Astrocyte of the hippocampus (primary cell): Measurements from ENCODE around the gene FOXJ3.
A peak's percentile ranks its signal among the peaks of the same experiment; 100 is the strongest.

ENCODE experiments used
- DNase-seq: peaks from one replicate; pipeline ENCODE4 v3.0.0; 2011; ENCODE audit warnings: low read depth, low spot score

FOXJ3 gene

DNA sequence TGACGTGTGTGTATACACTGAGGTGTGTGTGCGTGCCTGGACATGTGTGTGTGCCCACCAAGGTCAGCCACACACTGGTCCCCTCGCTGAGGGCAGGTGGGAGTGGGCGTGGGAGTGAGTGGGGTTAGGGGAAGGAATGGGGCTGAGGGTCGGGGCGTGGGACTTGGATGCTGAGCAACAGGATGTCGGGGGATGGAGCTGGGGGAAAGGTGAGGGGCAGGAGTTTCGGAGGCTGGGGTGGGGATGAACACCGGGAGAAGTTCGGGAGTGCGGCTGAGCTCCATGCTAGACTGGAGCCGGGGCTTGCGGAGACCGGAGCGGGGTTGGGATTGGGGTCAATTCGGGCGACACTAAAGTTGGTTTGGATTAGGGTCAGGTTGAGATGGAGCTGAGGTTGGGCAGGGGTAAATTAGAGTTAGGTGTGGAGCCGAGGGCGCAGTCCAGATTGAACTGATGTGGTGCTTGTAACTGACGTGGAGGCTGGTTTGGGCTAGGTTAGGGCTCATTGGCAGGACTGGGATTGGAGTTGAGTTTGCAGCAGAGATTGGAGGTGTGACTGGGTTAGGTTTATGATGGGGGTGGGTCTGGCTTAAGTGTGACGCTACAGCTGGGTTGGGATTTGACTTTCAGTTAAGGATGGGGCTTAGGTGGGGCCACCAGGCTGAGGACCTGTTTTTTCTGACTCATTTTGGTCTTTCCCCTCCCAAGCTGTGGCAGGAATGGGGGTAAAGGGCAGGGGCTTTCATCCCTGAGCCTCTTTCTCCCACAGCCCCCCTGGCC lies 167.2 kb downstream of the FOXJ3 start:
- DNase-seq = no peak

DNA sequence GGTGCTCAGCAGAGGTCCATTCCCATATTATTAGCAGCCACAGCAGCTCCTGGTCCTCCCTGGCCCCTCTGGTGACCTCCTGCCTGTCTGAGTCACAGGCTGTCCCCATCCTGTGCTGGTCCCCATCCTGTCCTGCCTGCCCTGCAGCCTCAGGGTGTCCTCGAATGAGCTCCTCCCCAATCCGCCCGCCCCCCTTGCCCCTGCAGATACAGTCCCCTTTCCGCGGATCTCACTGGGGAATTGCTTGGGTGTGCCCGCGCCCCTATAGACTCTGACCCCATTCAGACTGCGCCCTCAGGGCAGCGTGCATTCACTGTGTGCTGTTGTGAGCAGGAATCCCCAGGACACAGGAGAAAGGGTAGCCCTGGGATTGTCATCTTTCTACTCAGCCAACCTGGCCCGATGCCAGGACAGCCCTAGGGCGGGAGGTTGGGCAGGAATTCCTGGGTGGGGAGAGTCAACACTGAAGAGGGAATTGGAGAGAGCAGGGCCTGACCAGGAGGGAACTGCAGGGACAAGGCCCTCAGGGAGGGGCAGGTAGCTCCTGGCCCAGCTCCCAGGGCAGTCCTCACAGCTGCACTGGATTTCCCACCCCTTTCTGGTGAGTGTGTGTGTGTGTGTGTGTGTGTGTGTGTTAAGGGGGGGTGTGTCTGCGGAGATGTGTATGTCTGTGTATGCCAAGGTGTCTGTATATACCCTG lies 169.4 kb downstream of the FOXJ3 start:
- peak; percentile 88 for DNase-seq

DNA sequence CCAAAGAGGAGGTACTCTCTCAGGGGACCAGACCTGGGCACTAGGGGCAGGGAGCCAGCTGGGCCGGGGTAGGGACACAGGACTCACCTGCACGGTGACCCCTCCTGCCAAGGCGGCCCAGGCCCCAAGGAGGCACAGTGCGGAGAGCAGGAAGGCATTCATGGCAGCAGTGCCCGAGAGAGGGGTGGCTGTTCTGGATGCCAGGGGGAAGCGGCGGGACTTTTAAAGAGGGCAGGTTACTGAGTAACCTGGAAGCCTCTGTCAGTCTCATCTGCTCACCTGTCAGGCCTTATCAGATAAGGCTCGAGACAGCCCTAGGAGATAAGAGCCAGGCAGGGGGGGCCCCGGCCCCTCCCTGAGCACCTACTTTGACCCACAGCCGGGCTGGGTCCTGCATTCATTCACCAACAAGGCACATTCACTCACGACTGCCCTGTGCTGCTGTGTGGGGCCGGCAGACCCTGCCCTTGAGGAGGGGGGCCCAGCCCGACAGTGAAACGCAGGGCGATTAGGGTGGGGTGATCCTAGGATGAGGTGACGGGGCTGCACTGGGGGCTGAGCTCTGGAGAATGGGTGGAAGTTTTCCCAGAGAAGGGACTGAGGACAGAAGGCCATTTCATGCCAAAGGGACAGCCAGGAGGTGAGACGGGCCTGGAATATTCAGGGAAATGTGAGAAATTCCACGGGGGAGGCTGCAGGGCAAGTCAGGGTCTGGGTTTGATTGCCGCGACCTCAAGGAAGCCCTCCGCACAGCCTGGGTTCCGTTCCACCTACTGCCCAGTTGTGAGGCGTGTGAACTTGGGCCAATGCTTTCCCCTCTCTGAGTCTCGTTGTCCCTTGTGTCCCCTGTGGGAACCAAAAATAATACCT lies 170.2 kb downstream of the FOXJ3 start, which contains the start of gene GUCA2A:
GUCA2A (minus strand) TSS at position 195 of the 870 bp plus-strand sequence; CDS start at position 162, 33 bp downstream.
- DNase-seq = no peak

DNA sequence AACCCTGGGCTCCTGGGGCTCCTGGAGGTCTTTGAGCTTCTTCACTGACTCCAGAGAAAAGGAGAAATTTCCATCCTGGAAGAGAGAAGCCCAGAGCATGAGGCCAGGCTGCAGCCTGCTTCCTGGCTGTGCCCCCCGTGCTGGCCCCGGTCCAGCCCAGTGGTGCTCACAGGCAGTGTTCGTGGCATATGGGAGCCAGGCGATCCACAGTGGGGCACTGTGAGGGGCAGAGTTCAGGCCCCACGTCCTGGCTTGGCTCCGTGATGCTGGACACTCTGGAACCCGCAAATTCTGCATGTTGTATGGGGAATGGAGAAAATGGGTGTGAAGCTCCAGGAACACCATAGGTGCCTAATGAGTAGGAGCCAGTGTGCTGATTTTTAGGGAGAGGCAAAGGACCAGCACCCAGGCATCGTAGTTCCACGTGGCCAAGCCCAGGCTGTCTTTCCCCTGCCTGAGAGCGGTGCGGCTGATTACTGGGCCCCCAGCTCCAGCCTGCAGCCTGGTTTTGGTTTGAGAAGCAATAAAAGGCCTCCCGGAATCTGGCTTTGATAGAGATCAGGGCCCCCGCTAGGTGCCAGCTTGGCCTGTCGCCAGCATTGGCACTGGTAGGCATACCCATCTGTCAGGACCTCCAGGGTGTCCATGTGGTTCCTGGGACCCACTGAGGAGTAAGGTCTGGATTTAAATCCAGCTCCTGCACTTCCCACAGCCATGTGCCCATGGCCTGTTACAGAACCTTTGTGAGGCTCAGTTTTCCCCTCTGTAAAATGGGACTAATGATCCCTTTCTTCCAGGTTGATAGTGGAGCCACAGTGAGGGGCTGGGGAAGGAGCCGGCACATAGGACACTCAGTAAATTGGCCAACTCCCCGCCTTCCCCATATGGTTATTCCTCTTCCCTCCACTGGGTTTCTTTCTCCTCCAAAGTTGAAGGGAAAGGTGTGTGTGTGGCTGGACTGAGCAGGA lies 171.2 kb downstream of the FOXJ3 start:
- DNase-seq = no peak

DNA sequence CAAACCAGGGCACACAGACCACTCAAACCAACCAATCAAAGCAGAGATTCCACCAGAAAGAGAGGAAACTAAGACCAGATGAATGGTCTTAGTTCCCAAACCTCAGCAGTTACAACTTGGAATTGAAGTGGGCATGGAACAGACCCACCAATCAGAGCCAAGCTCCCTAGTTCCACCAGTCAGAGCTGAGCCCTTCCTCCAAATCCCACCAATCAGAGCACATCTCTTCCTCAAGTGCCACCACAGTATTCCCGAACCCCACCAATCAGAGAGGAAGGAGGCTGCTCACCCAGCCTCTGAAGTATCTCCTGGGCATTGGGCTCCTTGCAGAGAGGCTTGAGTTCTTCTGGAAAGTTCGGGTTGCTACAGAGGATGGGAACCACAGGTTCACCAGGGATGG lies 171.9 kb downstream of the FOXJ3 start:
- no peak for DNase-seq

DNA sequence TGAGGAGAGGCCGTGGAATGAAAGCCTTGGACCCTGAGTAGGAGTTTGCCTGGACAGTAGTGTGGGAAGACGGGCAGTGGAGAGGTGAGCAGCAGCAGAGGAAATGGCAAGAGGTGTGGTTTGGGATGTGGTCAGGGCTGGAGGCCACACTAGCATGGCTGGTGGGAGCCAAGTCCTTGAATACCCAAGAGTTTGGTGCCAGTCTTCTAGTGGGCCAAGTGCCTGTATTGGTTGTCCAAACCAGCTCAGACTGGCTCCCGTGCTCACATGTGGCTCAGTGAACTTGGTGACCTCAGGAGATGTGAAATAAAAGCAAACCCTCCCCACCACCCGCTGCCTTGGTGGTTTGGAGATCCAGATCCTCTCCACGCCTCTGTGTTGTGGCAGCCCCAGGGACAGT lies 172.9 kb downstream of the FOXJ3 start:
- DNase-seq = no peak

DNA sequence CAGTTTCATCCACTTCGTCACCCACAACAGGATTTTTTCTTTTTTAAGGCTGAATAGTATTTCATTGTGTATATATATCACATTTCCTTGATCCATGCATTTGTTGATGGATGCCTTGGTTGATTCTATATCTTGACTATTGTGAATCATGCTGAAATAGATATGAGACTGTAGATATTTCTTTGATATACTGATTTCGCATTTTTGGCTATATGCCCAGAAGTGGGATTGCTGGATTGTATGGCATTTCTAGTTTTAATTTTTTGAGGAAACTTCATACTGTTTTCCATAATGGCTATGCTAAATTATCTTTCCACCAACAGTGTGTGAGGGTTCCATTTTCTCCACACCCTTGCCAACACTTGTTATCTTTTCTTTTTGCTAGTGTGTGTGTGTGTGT lies 176.8 kb downstream of the FOXJ3 start:
- DNase-seq = no peak

DNA sequence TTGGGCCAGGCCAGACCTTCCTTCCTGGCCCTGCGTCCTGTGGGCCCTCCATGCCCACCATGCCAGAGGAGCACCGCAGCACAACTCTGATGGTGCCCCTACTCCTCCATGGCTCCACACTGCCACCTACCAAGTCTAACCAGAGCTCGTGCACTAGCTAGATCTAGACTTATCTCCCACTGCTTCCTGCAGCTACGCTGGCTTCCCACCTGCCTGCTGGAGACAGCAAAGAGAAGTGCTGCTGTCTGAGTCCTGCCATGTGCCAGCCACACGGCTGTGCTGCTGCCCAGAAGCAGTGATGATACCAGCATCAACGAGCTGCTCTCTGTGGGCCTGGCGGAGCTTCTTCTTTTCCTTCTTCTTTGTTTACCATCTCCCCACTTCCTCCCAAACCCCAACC lies 177.4 kb downstream of the FOXJ3 start:
- DNase-seq = no peak

DNA sequence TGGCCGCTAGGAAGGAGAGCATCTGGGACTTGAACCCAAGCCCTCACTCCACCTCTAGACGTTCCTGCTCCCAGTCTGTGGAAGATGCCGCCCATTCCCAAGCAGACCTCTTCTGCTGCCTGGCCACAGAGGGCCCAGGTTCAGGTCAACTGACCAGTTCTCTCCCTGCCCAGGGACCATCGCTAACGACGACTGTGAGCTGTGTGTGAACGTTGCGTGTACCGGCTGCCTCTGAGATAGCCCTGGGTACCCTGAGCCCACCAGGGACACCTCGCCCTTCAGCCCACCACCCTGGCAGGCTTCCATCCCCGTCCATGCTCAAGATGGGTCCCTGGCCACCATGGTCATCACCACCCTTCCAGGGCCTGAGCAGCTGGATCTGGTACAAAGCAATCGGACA lies 179.7 kb downstream of the FOXJ3 start:
- no peak for DNase-seq

DNA sequence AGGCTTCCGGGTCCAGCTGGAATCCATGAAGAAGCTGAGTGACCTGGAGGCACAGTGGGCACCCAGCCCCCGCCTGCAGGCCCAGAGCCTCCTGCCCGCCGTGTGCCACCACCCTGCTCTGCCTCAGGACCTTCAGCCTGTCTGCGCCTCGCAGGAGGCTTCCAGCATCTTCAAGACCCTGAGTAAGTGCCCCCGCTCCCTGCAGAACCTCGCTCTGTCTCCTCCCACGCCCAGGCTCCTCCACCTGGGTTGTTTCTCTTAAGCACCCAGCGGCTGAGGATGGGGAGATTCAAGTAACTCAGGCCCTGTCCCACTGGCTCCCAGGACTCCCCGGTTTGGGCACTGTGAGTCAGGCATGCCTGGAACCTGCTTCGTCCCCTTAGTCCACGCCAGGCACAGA lies 180.3 kb downstream of the FOXJ3 start:
- DNase-seq = no peak

DNA sequence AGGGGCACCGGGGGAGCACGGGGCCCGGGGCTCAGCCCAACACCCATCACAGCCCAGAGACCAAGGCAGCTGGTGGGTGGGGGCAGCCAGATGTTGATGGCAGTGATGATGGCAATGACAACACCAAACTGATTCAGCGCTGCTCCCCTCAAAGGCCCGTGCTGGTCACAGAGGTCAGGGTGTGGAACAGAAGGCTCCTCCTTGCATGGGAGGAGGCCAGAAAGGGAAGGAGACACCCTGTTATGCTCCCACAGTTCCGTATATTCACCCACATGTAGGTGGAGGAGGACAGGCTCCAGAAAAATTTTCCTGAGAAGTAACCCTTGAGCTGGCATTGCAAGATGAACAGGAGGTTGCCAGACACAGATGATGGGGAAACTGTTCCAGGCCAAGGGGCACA lies 181.4 kb downstream of the FOXJ3 start:
- DNase-seq = no peak

DNA sequence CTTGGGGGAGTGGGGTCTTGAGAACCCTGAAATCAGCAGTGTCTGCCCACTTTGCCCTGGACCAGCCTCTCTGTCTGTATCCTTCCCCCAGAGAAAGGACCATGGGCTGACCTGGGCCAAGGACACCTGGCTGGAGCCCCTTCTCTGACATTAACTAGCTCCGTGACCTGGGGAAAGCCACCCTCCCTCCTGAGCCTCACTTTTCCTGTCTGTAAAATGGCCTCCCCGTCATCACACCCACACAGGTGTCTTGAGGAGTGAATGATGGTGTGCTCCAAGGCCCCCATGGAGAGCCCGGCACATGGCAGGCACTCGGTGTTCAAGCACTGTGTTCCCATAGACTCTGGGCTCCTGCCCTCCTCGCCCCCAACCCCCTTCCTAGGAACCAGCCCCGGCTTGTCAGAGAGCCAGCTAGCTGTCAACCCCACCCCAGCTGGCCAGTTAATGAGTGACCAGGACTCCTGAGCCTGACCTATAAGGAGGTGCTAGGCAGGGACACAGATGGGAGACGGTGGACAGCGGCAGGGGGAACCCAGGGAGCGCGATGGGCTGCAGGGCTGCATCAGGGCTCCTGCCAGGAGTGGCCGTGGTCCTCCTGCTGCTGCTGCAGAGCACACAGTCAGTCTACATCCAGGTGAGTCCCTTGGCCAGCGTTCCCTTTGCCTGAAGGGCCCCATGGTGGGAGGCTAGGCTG lies 182.0 kb downstream of the FOXJ3 start, which contains the start of gene GUCA2B:
GUCA2B (plus strand) TSS at position 504 of the 694 bp plus-strand sequence; CDS start at position 545, 41 bp downstream.
- DNase-seq = no peak

DNA sequence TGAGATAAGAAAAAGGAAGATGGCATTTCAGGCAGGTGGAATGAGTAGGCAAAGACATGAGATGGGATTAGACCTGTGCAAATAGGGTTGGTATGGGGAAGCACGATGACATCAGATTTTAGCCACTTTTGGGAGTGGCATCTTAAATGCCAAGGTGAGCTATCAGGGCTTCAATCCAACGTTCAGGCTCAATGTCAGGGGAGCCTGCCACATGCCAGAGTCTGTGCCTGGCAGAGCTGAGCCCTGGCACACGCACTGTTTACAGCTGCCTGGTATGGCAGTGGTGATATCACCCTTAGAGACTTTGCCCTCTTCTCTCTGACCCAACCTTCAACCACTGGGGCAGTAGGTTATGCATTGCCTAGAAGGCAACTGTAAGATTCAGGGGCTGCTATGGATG lies 182.9 kb downstream of the FOXJ3 start:
- no peak for DNase-seq

DNA sequence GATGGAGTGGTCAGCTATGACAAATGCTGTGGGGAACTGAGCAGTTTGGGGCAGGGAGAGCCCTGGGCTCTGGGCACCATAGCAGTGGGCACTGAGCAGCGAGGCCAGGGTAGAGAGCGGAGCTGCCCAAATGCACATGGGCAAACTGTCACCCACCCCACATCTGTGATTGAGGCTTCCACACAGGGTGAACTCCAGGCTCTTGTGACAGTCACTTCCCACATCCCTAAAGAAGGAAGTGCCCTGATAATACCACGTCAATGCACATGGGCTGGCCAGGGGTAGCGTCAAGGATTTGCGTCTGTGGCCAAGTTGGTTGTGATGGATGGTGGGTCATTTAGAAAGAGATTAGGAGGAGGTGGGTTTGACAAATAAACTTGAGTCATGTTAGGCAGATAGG lies 184.4 kb downstream of the FOXJ3 start:
- no peak for DNase-seq

DNA sequence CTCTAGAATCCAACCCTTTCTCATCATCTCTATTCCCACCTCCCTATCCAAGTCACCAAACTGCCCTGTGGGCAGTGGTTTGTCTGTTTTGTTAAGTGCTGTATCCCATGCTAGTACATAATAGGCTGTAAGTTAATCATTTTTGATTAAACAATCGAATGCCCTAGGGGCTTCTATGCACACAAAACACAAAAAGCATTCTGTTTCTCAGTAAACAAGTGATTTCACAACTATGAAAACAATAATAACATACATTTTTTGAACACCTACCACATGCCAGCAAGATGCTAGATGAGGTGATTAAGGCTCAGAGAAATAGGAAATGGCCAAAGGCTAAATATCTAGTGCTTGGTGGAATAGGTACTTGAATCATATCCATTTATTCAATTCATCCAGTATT lies 186.9 kb downstream of the FOXJ3 start:
- DNase-seq = no peak

DNA sequence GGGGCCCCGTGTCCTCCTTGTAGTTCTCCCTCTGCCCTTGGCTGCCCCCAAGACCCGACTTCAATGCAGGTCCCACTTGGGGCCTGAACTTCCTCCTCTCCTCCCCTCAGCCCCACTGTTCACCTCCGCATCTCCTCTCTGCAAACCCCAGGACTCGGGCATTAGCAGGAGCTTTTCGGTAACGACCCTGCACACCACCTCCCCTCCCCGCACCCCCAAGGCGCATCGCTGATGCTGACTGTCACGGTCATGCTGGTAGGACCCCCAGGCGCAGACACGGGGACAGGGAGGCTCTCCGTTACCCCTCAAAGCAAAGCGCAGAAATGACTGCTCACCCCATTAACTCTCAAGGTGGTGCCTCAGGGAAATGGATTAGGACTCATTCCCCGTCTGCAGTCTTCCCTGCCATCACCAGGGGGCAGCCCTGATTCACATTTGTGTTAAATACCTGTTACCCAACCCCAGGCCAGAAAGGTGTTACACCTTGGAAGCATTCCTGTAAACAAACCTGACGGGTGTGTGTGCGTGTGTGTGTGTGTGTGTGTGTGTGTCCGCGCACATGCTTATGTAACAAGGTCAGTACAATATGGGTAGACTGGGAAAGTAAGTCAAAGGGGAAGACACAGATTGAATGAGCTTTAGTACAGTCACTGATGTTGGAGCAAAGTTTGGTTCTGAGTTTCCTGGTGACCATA lies 188.3 kb downstream of the FOXJ3 start:
- DNase-seq = peak; percentile 78

DNA sequence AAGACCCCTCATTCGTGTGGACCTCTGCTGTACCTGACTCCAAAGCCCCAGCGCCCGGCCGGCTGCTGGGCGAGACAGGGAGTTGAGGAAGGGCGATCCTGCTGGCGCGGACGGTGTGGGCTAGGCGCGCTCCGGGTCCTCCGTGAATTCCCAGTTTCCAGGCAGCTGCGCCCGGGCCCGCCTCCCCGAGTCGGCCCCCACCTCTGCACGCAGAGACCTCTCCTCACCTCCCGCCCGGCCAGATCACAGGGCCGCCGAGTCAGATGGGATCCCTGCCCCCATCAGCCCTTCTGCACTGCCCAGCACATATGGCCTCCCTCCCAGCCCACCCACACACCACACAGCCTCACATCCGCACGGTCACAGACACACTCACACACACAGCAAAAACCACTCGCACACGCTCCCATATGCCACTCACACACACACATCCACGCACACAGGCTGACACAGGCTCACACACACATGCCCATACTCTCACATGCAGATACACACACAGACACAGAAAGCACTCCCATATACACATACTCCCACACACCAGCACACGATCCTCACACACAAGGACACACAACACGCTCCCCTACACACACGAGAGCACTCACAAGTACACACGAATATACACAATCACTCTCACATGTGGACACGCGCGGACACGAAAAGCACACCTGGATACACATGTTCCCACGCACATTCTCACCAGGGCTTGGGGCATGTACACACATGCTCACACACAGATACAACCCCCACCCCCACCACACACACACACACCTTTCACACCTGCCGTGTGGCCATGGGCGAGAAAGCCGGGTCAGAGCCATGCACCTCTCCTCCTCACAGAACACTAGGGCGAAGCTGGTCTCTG lies 189.0 kb downstream of the FOXJ3 start:
- DNase-seq = no peak

DNA sequence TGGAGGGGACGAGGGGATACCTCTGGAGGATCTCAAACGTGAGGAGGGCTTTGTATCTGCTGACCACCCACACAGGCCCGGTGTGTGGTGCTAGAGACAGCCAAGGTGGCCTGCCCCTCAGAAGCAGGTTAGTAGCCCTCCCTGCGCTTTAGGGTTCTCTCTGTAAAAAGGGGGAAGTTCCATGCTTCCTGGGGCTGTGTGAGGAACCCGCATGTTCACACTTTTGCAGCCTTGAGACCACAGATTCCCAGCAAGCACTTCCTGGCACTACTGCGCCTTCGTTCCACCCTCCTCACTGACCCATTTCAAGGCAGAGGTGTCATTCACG lies 189.7 kb downstream of the FOXJ3 start:
- DNase-seq = no peak
